GM19463 (cell line): ENCODE measurements around the gene OR6C1.
"Not testable (repeated sequence)": the region's sequence is repeated elsewhere in the genome, so short reads cannot be mapped to it uniquely, and the experiment has no call there.

ENCODE experiments used
- ATAC-seq: cut with Tn5 transposase; IDR thresholded peaks from one replicate; pipeline ENCODE4 v1.9.1; 2021; ENCODE audit warnings: mild to moderate bottlenecking, moderate library complexity; ENCODE audit not compliant: unreplicated experiment

The OR6C1 gene

GRCh38 chr12:55314043-55314442, at the start of gene OR6C1:
Gene OR6C1, plus strand, starts transcription at chr12:55314343. Its CDS starts 6,257 bp downstream, at chr12:55320600.
- no peak for ATAC-seq

- no peak for ATAC-seq
Observed at GRCh38 chr12:55280991-55281390, 33.2 kb upstream of the OR6C1 start.

GRCh38 chr12:55289999-55290398, 24.1 kb upstream of the OR6C1 start:
- no peak for ATAC-seq

- ATAC-seq: no peak
Observed at GRCh38 chr12:55296469-55296868, 17.7 kb upstream of the OR6C1 start, which contains the start of gene OR6C6. Gene OR6C6, minus strand, starts transcription at chr12:55296569. Its CDS starts 1,337 bp downstream, at chr12:55295232.

- no peak for ATAC-seq
Observed at GRCh38 chr12:55320201-55320600, 6.1 kb downstream of the OR6C1 start.

GRCh38 chr12:55325801-55326200, 11.7 kb downstream of the OR6C1 start:
- not testable (repeated sequence) for ATAC-seq

- ATAC-seq: no peak
Observed at GRCh38 chr12:55330446-55330845, 16.3 kb downstream of the OR6C1 start, which contains the start of gene OR6C3. Gene OR6C3, plus strand, starts transcription at chr12:55330746. Its CDS starts 955 bp downstream, at chr12:55331701.

- no peak for ATAC-seq
Observed at GRCh38 chr12:55336002-55336401, 21.9 kb downstream of the OR6C1 start.

- not testable (repeated sequence) for ATAC-seq
Observed at GRCh38 chr12:55355338-55355737, 41.2 kb downstream of the OR6C1 start.

GRCh38 chr12:55362675-55363074, 48.5 kb downstream of the OR6C1 start, which contains the start of gene OR6C75:
Gene OR6C75, plus strand, starts transcription at chr12:55362975. Its CDS starts 2,136 bp downstream, at chr12:55365111.
- no peak for ATAC-seq

- no peak for ATAC-seq
Observed at GRCh38 chr12:55365086-55365485, 50.9 kb downstream of the OR6C1 start.
